Activated CD4-positive, alpha-beta T cell treated with anti-CD3 and anti-CD28 coated beads, Interleukin-2, amount 10 ng/mL, durations not matched to agents 7 days and 5 days (primary cell): ENCODE data around the gene MEGF11. TPM values are rescaled to one million over a fixed set of nuclear protein-coding genes. Genes with fewer than 3 reads are reported as not detected.
"Not testable (repeated sequence)": the region's sequence is repeated elsewhere in the genome, so short reads cannot be mapped to it uniquely, and the experiment has no call there.

ENCODE experiments used
- CTCF ChIA-PET: fragments of 350-600 bp; sonication (Branson Sonifier 250); formaldehyde crosslinking; loops from one replicate; lab custom pipeline; 2021; ENCODE audit warnings: antibody characterized with exemption; lab: Charles Lee
- POLR2A ChIA-PET: fragments of 350-600 bp; sonication (Branson Sonifier 250); formaldehyde crosslinking; loops from one replicate; lab custom pipeline; 2021; ENCODE audit warnings: antibody characterized with exemption; lab: Charles Lee
- DNase-seq: peaks from one replicate; pipeline ENCODE4 v3.0.0-alpha.2; 2020
- H3K27ac Mint-ChIP-seq: one replicate; pipeline ENCODE4 v1.8.0; 2021; ENCODE audit warnings: mild to moderate bottlenecking, moderate library complexity, mixed read lengths
- H3K27me3 Mint-ChIP-seq: one replicate; pipeline ENCODE4 v1.8.0; 2021; ENCODE audit warnings: mixed read lengths
- H3K36me3 Mint-ChIP-seq: one replicate; pipeline ENCODE4 v1.8.0; 2021; ENCODE audit warnings: low read depth, mixed read lengths
- H3K4me1 Mint-ChIP-seq: one replicate; pipeline ENCODE4 v1.8.0; 2021; ENCODE audit warnings: mixed read lengths
- H3K4me3 Mint-ChIP-seq: one replicate; pipeline ENCODE4 v1.8.0; 2021; ENCODE audit warnings: mild to moderate bottlenecking, moderate library complexity, mixed read lengths
- H3K9me3 Mint-ChIP-seq: one replicate; pipeline ENCODE4 v1.8.0; 2021; ENCODE audit warnings: mixed read lengths
- total RNA-seq, 2 experiments: library from RNA; stranded (reverse); gene quantifications; one replicate each; pipeline ENCODE4 v1.2.3, GENCODE V29; 2021

Gene MEGF11
- total RNA-seq, 2 experiments from 2014 or later, result not detected

DNA sequence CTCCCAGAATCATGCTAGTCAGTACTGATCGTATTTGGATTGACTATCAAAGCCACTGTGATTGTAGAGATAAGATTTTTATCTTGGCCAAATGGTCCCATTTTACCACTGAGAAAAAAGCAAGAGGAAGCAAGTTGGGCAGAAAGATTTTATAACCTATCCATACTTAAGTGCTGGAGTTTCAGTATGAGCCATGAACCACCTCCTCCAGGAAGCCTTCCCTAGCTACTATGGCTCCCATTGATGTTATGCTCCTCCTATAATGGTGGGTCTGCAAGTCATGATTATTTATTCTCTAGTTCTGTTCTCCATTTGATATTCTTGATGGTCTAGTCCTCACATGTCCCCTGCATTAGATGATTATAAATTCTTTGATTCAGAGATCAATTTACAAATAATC, 6.6 kb downstream of the MEGF11 start:
- H3K4me3 Mint-ChIP-seq, result no peak overlapping the region
- CTCF ChIA-PET, result no interaction called here
- peaks cover 55% of the 10 kb centered on the region for H3K27me3 Mint-ChIP-seq
- H3K27ac Mint-ChIP-seq, result no peak overlapping the region
- peaks cover 9% of the 10 kb centered on the region for H3K4me1 Mint-ChIP-seq
- H3K36me3 Mint-ChIP-seq, result no peaks in the 10 kb centered on the region
- POLR2A ChIA-PET, result no interaction called here
- no peak for DNase-seq
- H3K9me3 Mint-ChIP-seq, result no peaks in the 10 kb centered on the region

DNA sequence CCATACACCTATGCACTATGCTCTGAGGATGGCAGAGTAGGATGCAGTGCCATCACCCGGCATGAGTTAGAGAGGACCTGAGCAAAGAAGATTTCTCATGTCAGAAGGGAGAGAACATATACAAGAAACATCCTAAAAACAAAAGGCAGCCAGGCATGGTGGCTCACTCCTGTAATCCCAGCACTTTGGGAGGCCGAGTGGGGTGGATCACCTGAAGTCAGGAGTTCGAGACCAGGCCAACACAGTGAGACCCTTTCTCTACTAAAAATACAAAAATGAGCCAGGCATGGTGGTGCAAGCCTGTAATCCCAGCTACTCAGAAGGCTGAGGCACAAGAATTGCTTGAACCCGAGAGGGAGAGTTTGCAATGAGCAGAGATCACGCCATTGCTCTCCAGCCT, 7.7 kb downstream of the MEGF11 start:
- H3K27ac Mint-ChIP-seq, DNase-seq, H3K9me3 Mint-ChIP-seq, H3K4me1 Mint-ChIP-seq, H3K4me3 Mint-ChIP-seq, H3K36me3 Mint-ChIP-seq, POLR2A ChIA-PET: not testable (repeated sequence)
- CTCF ChIA-PET, result interaction anchor here (0.6 kb wide), 1 partner anchor 39 kb away, joined by 3 read pairs; no protein-coding TSS in a partner anchor
- H3K27me3 Mint-ChIP-seq, result peaks cover 49% of the 10 kb centered on the region

DNA sequence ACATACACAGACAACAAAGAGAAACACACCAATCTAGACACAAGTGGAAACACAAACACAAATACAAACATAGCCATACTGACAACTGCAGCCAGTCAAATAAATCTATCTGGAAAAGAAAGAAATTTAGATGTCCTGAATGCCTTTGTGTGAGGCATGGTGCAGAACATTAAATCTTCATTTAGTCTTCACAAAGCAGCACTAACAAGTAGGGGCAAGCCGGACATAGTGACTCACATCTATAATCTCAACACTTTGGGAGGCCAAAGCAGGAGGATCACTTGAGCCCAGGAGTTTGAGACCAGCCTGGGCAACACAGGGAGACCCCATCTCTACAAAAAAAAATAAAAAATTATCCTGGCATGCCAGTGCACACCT, 11.7 kb downstream of the MEGF11 start:
- ChIA-PET CTCF (no interaction called here), POLR2A (no interaction called here)
- Mint-ChIP-seq H3K36me3 (no peaks in the 10 kb centered on the region), H3K27ac (no peak overlapping the region), H3K27me3 (peaks cover 18% of the 10 kb centered on the region), H3K4me1 (no peaks in the 10 kb centered on the region), H3K4me3 (no peak overlapping the region), H3K9me3 (no peaks in the 10 kb centered on the region)
- DNase-seq, result no peak

DNA sequence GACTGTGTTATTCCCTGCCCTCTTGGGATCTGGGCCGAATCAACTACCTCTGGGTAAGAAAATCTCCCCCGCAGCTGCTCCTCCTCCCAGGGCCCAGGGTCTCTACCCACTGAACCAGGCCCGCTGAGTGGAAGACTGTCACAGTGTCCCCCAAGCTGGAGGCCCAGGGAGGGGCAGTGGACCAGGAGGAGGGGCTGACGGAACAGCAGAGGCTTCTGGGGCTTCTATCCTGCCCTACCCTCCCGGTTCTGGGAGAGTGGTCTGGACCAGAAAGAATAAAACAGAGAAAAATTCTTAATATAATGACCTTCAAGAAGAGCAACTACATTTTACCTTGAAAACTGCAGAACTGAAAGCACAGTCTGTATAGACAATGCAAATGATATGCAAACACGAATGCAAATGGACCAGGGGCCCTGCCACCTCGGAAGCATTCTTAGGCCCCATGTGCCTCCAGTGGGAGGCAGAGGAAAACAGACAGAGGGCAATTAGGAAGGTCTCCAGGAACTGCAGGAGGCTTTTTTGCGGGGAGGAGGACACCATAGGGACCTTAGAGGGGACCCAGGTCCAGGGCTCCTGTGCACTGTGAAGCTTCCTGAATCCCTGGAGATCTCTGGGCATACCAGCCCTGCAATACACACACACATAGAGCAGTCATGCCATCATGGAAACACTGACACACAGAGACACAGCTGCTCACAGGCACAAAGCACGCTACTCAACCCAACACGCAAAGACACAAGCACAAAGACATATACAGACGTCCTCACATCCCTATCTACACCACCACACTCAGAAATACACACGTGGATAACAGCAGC, 12.3 kb downstream of the MEGF11 start:
- Mint-ChIP-seq H3K4me3 (no peak overlapping the region), H3K36me3 (no peaks in the 10 kb centered on the region), H3K4me1 (no peaks in the 10 kb centered on the region), H3K9me3 (no peaks in the 10 kb centered on the region), H3K27me3 (peaks cover 17% of the 10 kb centered on the region), H3K27ac (no peak overlapping the region)
- no peak for DNase-seq
- POLR2A ChIA-PET, result no interaction called here
- CTCF ChIA-PET, result no interaction called here

DNA sequence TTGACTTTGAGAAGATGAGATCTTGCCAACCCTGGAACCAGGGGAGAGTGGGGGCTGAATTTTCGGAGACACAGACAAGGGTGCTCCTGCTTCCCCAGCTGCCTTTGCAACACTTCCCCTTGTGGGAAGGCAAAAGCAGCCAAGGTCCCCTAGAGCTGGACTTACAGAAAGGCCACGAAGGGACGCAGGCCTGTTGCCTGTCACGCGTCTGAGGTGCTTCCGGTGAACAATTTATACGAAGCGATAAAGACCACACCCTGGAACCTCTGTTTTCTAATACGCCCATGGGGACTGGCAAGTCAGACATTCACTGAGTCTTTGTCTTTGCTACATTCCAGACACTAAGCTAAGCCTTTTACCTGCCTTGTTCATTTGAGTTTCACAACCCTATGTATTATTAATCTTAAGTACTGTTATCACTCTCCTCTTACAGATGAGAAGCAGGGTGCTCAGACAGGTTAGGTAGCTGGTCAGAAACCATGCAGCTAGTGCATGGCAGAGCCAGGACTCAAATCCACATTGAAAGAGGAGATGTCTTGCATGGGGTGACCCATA, 13.2 kb downstream of the MEGF11 start:
- DNase-seq, result no peak
- ChIA-PET CTCF (no interaction called here), POLR2A (no interaction called here)
- Mint-ChIP-seq H3K9me3 (no peaks in the 10 kb centered on the region), H3K27me3 (peaks cover 14% of the 10 kb centered on the region), H3K4me1 (no peaks in the 10 kb centered on the region), H3K36me3 (no peaks in the 10 kb centered on the region), H3K27ac (no peak overlapping the region), H3K4me3 (no peak overlapping the region)

DNA sequence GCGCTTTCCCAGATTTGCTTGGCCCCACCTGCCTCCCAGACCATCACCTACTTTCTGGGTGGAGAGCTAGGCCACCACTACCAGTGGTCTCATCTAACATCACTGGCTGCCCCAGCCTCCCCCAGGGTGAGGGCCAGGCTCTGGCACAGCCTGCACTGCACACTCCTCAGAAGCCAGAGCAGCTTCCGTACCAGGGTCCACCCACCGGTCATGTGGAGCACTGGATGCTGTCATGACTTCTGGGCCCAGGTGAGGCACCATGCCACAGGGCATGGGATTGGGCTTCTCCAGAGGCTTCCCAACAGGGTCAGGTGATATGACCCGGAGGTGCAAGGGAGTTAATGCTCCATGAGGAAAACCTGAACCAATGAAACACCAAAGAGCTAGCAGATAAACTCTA, 14.0 kb downstream of the MEGF11 start:
- CTCF ChIA-PET, result no interaction called here
- Mint-ChIP-seq H3K4me3 (no peak overlapping the region), H3K4me1 (no peaks in the 10 kb centered on the region), H3K27me3 (peaks cover 8% of the 10 kb centered on the region), H3K36me3 (no peaks in the 10 kb centered on the region), H3K9me3 (no peaks in the 10 kb centered on the region), H3K27ac (no peak overlapping the region)
- POLR2A ChIA-PET, result no interaction called here
- no peak for DNase-seq

DNA sequence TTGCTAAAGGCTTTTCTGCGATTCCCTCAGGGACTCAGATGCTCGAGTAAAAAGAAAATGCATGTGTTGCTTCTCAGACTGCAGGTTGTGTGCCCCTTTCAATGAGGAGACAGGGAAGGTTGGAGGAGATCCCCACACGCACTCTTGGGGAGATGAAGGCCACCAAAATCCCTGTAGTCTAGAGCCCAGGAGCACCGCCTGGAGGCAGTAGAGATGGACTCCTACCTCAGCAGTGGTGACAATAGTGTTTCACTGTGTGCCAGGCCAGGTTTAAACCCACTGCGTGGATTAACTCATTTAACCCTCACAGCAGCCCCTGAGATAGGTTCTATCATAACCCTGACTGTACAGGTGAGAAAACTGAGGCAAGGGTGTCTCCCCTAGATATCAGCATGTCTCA, 15.2 kb downstream of the MEGF11 start:
- CTCF ChIA-PET, result interaction anchor here (0.7 kb wide), 1 partner anchor 1584 kb away, joined by 5 read pairs; no protein-coding TSS in a partner anchor
- POLR2A ChIA-PET, result no interaction called here
- peaks cover 8% of the 10 kb centered on the region for H3K27me3 Mint-ChIP-seq

DNA sequence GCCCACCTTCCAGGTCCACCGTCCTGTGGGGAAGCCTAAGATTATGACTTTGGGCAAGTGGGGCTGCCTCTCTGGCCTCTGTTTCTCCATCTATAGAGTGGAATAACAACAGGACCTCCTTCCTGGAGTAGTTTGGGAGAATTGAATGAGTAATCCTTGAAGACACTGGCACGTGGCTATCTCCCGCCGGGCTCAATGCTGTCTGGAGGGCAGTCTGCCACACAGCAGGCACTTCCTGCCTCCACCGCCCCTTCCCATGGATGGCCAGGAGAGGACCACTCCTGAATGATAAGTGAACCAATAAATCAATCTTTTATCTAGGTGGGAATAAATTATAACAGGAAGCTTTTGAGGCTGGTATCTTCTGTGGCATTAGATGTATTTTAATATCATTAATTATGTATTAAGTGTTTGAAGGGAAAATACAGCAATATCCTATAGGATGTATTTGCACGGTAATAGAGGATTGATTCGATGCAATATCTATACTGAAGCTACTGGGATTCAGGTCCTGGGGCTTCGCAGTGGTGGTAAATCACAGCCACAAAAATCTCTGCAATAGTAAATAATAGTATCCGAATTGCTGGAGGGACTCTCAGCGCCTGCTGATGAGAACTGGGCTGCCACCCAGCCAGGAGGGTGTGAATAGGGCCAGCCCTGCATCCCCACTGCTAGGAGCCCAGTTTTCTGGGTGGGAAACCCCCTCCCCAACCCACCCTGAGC, 15.9 kb downstream of the MEGF11 start:
- Mint-ChIP-seq H3K4me3 (no peak overlapping the region), H3K9me3 (no peaks in the 10 kb centered on the region), H3K27ac (no peak overlapping the region), H3K4me1 (no peaks in the 10 kb centered on the region), H3K27me3 (peaks cover 5% of the 10 kb centered on the region), H3K36me3 (no peaks in the 10 kb centered on the region)
- CTCF ChIA-PET, result no interaction called here
- DNase-seq, result no peak
- POLR2A ChIA-PET, result no interaction called here

More for the DNA sequence above, 15.2 kb downstream of the MEGF11 start:
- Mint-ChIP-seq H3K4me1 (no peaks in the 10 kb centered on the region), H3K36me3 (no peaks in the 10 kb centered on the region), H3K27ac (no peak overlapping the region), H3K4me3 (no peak overlapping the region), H3K9me3 (no peaks in the 10 kb centered on the region)
- no peak for DNase-seq

DNA sequence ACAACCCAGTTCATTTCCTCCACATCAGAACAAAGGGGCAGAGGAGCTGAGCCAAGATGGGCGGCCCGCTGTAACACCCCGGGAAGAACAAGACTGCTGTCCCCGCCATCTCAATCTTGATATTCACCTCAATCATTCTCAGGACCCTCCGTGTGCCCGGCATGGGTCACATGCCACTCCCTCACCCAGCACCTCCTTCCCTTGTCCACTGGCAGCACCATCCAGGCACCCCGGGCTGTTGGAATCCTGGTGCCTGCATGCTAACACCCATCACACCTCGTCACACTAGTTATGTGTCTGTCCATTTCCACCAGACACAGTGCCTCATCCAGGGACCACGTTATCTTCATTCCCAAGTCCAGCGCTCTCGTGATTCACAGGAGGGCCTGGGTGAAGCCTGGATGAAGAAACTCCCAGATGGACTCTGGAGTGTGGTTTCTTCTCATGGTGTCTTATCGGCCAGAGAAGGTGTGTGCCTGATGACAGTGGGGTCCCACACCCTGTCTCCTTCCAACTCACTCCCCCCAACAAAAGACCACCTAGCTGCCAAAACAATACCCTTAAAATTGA, 16.7 kb downstream of the MEGF11 start:
- H3K4me3 Mint-ChIP-seq, result no peak overlapping the region
- H3K27me3 Mint-ChIP-seq, result peaks cover 4% of the 10 kb centered on the region
- H3K4me1 Mint-ChIP-seq, result no peaks in the 10 kb centered on the region

DNA sequence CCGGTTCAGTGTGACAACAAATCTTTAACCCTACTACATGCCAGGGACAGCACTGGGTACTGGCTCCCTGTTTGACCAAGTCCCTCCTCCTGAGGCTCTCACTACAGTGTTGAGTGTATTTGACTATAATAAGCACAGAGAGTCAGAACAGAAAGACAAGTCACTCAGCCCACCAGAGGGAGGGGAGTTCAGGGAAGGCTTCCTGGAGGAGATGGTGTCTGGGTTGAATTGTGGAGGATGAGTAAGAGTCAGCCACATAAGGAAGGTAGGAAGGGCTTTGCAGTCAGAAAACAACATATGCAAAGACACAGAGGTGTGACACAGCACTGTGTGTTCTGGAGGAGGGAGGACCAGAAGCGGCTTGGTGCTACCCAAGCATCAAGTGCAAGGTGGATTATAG, 17.7 kb downstream of the MEGF11 start:
- Mint-ChIP-seq H3K9me3 (no peaks in the 10 kb centered on the region), H3K4me1 (no peaks in the 10 kb centered on the region), H3K27ac (no peak overlapping the region), H3K27me3 (no peaks in the 10 kb centered on the region), H3K4me3 (no peak overlapping the region), H3K36me3 (no peaks in the 10 kb centered on the region)
- POLR2A ChIA-PET, result no interaction called here
- DNase-seq, result no peak
- CTCF ChIA-PET, result no interaction called here

More for the DNA sequence above, 16.7 kb downstream of the MEGF11 start:
- Mint-ChIP-seq H3K9me3 (no peaks in the 10 kb centered on the region), H3K36me3 (no peaks in the 10 kb centered on the region), H3K27ac (no peak overlapping the region)
- CTCF ChIA-PET, result no interaction called here
- POLR2A ChIA-PET, result no interaction called here
- DNase-seq, result no peak

DNA sequence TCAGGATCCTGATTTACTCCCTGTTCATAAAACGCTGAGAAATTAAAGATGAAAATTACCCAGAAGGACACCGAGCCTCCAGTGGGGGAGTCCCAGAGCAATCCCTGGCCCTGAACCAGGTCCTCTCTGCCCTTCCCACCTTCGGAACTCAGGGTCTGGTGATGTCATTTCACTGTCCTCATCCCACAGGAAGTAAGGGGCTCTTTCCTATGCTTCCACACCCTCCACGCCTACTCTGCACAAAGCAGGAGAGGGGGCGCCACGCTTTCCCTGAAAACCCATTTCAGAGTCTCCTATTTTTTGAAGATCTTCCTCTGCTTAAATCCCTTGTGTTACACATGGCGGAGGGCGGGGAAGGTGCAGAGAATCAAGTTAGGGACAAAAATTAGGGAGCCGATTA, 18.8 kb downstream of the MEGF11 start:
- no peak overlapping the region for H3K4me3 Mint-ChIP-seq
- H3K27ac Mint-ChIP-seq, result no peak overlapping the region
- ChIA-PET CTCF (no interaction called here), POLR2A (no interaction called here)
- no peak for DNase-seq
- no peaks in the 10 kb centered on the region for H3K4me1 Mint-ChIP-seq
- no peaks in the 10 kb centered on the region for H3K9me3 Mint-ChIP-seq
- H3K36me3 Mint-ChIP-seq, result no peaks in the 10 kb centered on the region
- no peaks in the 10 kb centered on the region for H3K27me3 Mint-ChIP-seq

DNA sequence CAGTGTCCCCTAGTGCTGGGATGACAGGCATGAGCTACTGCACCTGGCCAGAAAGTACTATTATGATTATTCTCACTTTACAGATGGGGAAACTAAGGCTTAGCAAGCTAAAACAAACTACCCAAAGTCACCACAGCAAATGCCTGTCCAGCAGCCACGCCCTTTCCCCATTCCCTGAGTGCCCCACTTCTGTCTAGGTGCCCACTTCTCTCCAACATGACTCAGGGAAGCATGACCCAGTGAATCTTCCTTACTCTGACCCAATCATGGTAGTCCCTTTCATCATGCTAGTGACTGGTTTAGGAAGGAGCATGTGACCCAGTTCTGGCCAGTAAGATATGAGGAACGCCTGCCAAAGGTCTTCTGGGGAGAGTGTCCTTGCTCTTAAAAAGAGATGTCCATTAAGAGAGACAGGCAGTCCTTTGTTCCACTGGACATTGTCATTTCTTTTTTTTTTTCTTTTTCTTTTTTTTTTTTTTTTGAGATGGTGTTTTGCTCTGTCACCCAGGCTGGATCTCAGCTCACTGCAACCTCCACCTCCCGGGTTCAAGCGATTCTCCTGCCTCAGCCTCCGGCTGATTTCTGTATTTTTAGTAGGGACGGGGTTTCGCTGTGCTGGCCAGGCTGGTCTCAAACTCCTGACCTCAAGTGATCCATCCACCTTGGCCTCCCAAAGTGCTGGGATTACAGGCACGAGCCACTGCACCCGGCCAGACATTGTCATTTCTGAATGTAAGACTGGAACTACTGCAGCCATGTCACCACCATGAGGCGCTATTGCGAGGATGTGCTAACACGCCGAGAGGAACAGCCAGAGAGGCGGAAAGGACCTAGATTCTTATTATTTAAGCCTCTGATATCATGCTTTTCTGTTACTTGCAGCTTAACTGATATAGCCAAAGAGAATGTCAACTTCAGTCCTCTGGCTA, 19.8 kb downstream of the MEGF11 start:
- no peaks in the 10 kb centered on the region for H3K9me3 Mint-ChIP-seq
- POLR2A ChIA-PET, result no interaction called here
- H3K27ac Mint-ChIP-seq, result no peak overlapping the region
- H3K4me3 Mint-ChIP-seq, result no peak overlapping the region
- no peaks in the 10 kb centered on the region for H3K4me1 Mint-ChIP-seq
- no peaks in the 10 kb centered on the region for H3K27me3 Mint-ChIP-seq
- CTCF ChIA-PET, result interaction anchor here (1.4 kb wide), 1 partner anchor 49 kb away, joined by 3 read pairs; no protein-coding TSS in a partner anchor
- no peak for DNase-seq
- no peaks in the 10 kb centered on the region for H3K36me3 Mint-ChIP-seq
